ENCODE data around the gene GADD45G.

GADD45G gene

GRCh38 chr9:89610391-89610925, 5.6 kb downstream of the GADD45G start:
- no peak for DNase-seq

GRCh38 chr9:89611425-89611824, 6.6 kb downstream of the GADD45G start:
- DNase-seq: no peak

DNA sequence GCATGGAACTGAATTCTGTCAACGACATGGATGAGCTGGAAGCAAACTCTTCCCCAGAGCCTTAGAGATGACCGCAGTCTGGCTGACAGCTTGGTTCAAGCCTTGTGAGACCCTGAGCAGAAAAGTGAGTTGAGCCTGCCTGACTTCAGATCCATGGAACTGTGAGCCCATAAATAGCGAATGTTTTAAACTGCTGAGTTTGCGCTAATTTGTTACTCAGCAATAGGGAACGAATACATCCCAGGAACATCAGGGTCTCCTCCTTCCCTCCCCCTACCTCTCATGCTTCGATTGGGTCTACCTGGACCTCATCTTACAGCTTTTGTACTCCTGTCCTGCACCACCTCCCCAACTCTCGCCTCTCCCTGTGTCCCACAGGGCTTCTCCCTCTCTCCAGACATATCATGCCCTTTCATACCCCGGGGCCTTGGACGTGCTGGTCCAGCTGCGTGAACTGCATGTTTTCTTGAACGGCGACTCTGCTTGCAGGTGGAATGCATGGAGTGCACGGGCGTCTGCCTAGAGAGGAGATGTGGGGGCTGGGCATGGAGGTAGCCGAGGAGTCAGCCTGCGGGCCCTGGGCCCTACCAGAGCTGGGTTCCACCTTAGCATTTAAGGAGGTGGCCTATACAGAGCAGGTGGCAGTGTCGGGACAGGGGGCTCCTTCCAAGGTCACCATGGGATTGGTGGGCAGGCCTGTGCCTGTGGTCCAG, 7.9 kb downstream of the GADD45G start:
- DNase-seq: no peak

- DNase-seq: no peak
Measured at GRCh38 chr9:89613912-89614892, 9.4 kb downstream of the GADD45G start.

GRCh38 chr9:89615661-89616060, 10.8 kb downstream of the GADD45G start:
- DNase-seq: no peak

GRCh38 chr9:89616411-89616810, 11.6 kb downstream of the GADD45G start:
- DNase-seq: no peak

DNA sequence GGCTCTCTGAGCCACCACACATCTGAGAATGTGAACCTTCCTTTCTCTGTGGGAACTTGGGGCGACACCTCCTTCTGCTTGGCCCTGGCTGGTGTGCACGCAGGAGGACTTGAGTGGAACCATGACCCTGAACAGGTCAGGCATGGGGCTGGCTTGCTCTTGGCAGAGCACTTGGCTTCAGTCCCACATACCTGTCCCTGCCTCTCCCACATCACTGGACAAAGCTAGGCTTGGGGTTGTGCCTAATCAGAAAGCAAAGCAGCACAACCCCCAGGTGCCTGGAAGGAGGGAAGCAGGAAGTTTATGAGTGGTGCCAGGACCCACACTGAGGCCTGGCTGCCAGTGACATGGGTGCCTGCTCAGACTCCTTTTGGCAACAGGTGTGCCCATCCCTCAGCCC, 13.2 kb downstream of the GADD45G start:
- no peak for DNase-seq

GRCh38 chr9:89619019-89619418, 14.2 kb downstream of the GADD45G start:
- peak in 1 of 2 experiments; percentile 26 for DNase-seq

DNA sequence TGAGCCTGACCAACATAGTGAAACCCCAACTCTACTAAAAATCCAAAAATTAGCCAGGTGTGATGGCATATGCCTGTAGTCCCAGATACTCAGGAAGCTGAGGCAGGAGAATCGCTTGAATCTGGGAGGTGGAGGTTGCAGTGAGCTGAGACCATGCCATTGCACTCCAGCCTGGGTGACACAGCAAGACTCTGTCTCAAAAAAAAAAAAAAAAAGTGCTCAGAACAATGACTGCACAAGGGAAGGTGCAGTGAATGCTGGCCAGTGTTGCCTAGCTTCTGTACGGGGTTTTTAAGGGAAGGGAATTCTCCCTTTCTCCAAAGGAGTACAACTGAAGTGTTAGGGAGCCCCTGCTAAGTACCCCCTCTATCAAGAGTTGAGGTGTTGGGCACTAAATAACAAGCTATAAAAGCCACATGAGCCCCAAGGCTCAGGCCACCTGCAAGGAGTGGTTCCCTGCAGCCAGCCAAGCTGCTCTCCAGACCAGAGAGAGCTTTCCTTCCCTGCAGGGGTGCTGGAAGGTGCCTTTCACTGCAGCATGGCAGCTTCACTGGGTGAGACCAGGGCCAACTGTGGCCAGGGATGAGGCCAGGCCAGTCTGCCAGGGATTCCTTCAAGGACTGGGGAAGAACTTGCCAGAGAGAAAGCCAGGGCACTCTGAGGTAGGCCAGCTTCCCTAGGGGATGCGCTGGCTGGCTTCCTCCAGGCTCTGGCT, 14.8 kb downstream of the GADD45G start:
- DNase-seq: no peak

DNA sequence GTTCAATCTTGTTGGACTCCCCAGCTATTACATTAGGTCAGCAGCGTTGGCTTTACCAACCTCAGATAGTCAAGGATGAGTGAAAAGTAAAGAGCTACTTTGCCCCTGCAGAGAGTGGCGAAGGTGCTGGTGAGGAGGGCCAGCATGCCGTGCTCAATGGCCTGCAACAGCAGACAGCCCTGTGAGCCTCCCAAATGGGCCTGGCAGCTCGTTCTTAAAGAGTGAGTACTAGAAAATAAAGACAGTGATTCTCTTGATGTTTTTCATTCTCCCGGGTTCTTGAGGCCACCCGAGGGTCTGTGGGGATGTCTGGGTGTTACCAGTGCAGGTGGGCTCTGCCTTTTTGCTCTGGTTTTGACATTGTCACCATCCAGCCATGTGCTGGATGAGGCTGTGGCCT, 16.2 kb downstream of the GADD45G start:
- no peak for DNase-seq

DNA sequence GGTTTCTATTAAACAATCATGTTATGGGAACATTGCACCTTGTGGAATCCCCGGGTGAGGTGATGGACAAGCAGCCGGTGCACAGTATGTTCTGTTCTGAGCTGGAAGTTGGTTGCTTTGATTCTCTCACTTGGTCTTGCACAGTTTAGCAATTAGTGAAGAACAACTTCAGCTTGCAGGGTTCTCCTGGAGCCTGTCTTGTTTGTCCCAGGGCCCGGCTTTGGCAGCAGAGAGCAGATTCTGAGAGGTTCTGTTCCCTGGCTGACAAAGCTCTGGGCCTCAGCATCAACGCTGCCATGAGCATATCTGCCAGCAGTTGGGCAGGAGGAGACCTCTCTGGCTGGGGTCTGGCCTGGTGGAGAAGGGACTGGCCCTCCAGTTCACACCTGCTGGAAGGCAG, 16.9 kb downstream of the GADD45G start:
- no peak for DNase-seq

DNA sequence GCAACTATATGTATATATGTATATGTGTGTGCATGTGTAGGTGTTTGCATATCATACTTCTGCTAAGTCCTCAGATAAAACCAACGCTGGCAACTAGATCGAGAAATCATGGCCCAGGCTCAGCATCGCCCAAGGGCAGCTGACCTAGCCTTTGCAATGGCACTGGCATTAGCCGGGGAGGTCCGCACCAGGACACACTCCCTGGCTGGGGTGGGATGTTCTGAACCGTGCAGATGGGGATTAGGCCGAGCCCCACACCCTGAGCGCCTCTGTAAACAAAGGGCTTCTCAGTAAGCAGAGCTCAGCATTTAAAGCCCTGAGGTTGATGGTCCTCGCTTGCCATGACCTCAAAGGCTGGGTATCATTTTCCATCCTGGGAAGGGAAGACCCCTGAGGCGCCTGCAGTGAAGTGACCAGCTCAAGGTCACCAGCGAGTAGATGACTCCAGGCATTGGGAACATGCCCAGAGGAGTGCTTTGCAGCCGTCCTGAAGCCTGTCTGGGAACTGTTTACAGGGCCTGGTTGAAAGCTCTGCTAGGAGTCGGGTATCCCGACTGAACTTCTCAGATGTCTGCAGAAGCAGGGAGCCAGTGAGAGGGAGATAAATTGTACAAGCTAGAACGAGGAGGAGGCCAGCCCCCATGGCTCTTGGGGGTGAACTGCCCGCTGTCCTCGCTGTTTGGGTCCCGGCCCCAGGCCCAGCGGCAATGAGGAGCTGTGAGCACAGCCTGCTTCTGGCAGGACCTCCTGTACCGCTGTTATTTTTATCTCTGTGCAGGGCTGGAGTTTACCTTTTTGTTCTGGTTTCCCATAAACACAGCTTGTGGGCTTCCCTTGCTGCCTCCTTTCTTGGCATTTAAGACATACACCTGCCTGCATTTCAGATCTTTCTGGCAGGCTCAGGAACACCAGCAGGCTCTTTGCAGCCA, 18.4 kb downstream of the GADD45G start:
- no peak for DNase-seq

GRCh38 chr9:89623925-89624420, 19.2 kb downstream of the GADD45G start:
- DNase-seq: no peak

GRCh38 chr9:89625721-89626687, 21.2 kb downstream of the GADD45G start:
- no peak for DNase-seq

DNA sequence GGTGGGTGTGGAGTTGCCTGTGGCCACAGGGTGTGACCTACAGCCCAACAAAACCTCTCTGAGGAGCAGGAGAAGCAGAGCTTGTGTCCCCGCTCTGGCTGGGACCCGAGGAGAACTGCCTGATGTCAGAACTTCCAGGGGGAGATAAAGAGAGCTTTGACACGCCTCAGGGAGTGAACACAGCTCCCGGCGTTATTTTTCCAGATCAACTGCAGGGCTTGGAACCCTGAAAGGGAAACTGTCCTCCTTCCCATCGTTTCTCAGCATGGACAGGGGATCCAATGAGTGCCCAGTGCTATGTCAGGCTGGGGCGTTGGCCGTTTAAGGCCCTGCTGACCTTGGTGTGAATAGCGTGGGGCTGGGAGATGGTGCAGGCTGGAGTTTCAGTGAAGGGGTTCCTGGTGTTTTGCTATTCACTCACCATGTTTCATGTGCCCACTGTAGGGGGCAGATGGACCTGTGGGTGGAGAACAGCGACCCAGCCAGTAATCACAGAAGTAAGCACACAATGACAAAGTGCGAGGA, 22.0 kb downstream of the GADD45G start:
- DNase-seq: no peak

DNA sequence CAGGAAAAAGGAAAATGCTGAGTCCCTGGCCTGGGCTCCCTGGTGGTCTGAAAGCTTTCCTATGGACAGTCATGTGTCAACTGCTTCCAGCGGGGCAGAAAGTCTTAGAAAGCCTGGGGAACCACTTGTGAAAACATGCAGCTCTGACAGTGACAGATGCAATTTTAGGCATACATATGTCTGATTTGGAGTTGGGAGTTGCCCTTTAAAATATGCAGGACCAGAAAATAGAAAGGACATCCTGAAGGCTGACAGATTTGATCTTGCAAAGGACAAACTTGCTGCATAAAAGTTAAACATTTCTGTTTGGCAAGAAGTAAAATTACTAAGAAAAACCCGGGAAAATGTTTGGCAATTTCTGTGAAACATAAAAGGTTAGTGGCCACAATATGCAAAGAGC, 23.8 kb downstream of the GADD45G start:
- no peak for DNase-seq

- DNase-seq: no peak
Measured at GRCh38 chr9:89629081-89629976, 24.5 kb downstream of the GADD45G start.

DNA sequence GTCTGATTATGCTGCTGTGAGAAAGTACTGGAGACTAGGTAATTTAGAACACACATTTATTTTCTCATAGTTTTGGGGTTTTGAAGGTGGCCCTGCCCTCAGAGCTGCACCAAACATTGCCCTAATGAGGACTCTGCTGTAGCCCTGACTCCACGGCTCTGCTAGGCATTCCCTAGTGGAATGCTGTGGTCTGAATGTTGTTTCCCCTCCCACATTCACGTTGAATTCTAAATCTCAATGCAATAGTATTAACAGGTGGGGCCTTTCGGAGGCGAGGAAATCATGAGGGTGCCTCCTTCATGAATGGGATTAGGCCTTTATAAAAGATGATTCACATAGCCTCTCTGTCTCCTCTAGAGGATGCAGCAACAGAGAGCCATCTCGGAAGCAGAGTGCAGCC, 25.7 kb downstream of the GADD45G start:
- DNase-seq: no peak

DNA sequence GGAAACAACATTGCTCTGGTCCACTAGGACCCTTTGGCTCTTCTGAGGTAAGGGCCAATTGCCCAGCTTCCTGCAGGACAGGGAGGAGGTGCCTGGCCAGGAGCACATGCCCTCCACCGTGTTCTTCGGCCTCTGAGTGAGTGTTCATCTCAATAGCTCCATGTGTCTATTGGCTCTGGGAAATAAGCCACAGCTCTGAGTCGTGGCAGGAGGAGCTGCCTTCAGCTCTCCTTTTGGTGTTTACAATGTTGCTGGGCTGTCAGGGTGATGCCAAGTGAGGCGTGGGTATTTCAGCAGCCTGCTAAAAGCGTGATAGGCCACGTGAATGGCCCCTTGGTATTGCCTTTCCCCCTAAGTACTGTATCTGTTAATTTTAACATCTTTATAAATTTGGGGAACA, 26.6 kb downstream of the GADD45G start:
- no peak for DNase-seq
